Common myeloid progenitor, CD34-positive (primary cell): ENCODE data around the gene ZNF548.
"Not testable (repeated sequence)": the region's sequence is repeated elsewhere in the genome, so short reads cannot be mapped to it uniquely, and the experiment has no call there.

Source experiments
- CTCF ChIA-PET: fragments of 350-600 bp; sonication (Branson Sonifier 250); formaldehyde crosslinking; loops from one replicate; lab custom pipeline; 2021; ENCODE audit warnings: antibody characterized with exemption; lab: Charles Lee
- POLR2A ChIA-PET: fragments of 350-600 bp; sonication (Branson Sonifier 250); formaldehyde crosslinking; loops from one replicate; lab custom pipeline; 2021; ENCODE audit warnings: antibody characterized with exemption; lab: Charles Lee
- DNase-seq, 3 donors: peaks; one replicate each; pipeline versions ENCODE4 v3.0.0 to v3.0.0-alpha.2; 2013
- H3K27ac ChIP-seq, 2 experiments: 1 replicate in 1 of 2; 2 replicates in 1 of 2; pipeline ENCODE4 v1.7.0; 2013; ENCODE audit warnings: inconsistent platforms in 2 of 2, low read length in 2 of 2, mild to moderate bottlenecking in 2 of 2, low read depth in 1 of 2, moderate library complexity in 1 of 2; ENCODE audit not compliant: severe bottlenecking in 2 of 2, insufficient read depth in 1 of 2, poor library complexity in 1 of 2
- H3K27me3 ChIP-seq, 5 experiments: replicated peaks in 2 of 5; 1 replicate in 3 of 5; 2 replicates in 2 of 5; pipeline versions ENCODE4 v1.6.1 to v1.7.0; 2013; ENCODE audit warnings: low read length in 4 of 5, mild to moderate bottlenecking in 2 of 5, moderate library complexity in 2 of 5, inconsistent platforms in 1 of 5; ENCODE audit not compliant: insufficient read depth in 5 of 5, control insufficient read depth in 4 of 5
- H3K36me3 ChIP-seq, 4 experiments: 1 replicate in 2 of 4; 2 replicates in 2 of 4; pipeline versions ENCODE4 v1.6.1 to v1.7.0; 2013; ENCODE audit warnings: low read length in 3 of 4, control low read depth in 1 of 4, mild to moderate bottlenecking in 1 of 4; ENCODE audit not compliant: control insufficient read depth in 4 of 4, insufficient read depth in 4 of 4
- H3K4me1 ChIP-seq, 4 experiments: 1 replicate in 3 of 4; 2 replicates in 1 of 4; pipeline versions ENCODE4 v1.6.1 to v1.7.1; 2013; ENCODE audit warnings: low read length in 3 of 4, mild to moderate bottlenecking in 3 of 4, control low read depth in 1 of 4, inconsistent platforms in 1 of 4, moderate library complexity in 1 of 4; ENCODE audit not compliant: control insufficient read depth in 4 of 4, insufficient read depth in 4 of 4; ENCODE audit errors: control extremely low read depth in 1 of 4
- H3K4me3 ChIP-seq, 7 experiments: 1 replicate in 4 of 7; 2 replicates in 3 of 7; pipeline versions ENCODE4 v1.5.1 to v1.7.0; 2013; ENCODE audit warnings: mild to moderate bottlenecking in 7 of 7, low read length in 6 of 7, moderate library complexity in 6 of 7, inconsistent platforms in 2 of 7, low read depth in 2 of 7, control low read depth in 1 of 7; ENCODE audit not compliant: insufficient read depth in 4 of 7, control insufficient read depth in 1 of 7; ENCODE audit errors: extremely low read depth in 1 of 7
- H3K9me3 ChIP-seq, 5 experiments: 1 replicate in 4 of 5; 2 replicates in 1 of 5; pipeline versions ENCODE4 v1.6.1 to v1.7.1; 2013; ENCODE audit warnings: low read length in 4 of 5, mild to moderate bottlenecking in 2 of 5, inconsistent platforms in 1 of 5, low read depth in 1 of 5, moderate library complexity in 1 of 5; ENCODE audit not compliant: control insufficient read depth in 4 of 5, insufficient read depth in 2 of 5; ENCODE audit errors: control extremely low read depth in 1 of 5
- WGBS: methylation state at CpG from one replicate; pipeline ENCODE4 v1.1.5; 2013; ENCODE audit not compliant: insufficient coverage; 5-methylcytosine and 5-hydroxymethylcytosine counted together

Gene ZNF548

DNA sequence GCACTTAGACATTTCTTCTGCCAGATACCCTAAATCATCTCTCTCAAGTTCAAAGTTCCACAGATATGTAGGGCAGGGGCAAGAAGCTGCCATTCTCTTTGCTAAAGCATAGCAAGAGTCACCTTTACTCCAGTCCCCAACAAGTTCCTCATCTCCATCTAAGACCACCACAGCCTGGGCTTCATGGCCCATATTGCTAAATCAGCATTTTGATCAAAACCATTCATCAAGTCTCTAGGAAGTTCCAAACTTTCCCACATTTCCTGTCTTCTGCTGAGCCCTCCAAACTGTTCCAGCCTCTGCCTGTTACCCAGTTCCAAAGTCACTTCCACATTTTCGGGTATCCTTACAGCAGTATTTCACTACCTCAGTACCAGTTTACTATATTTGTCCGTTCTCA, 15.0 kb upstream of the ZNF548 start:
- Histone ChIP-seq H3K9me3 (peaks cover 2 to 56% (median 41%) of the 10 kb centered on the region in 5 experiments), H3K36me3 (peaks cover 28 to 73% (median 49%) of the 10 kb centered on the region in 4 experiments)
- POLR2A ChIA-PET, H3K4me3 ChIP-seq, H3K4me1 ChIP-seq, DNase-seq, CTCF ChIA-PET, H3K27me3 ChIP-seq, H3K27ac ChIP-seq: not testable (repeated sequence)
- 100% methylated on average over 1 of the region's 2 CpGs for WGBS

DNA sequence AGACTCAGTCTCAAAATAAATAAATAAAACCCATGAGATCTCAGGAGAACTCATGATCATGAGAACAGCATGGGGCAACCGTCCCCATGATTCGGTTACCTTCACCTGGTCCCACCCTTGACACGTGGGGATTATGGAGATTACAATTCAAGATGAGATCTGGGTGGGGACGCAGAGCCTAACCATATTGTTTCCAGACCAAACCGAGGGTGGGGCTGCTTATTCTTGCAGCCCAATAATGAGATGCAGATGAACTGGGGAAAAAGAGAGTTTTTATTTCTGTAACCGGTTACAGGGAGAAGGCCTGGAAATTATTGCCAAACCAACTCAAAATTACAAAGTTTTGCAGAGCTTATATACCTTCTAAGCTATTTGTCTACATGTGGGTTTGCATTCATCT, 13.5 kb upstream of the ZNF548 start:
- H3K9me3 ChIP-seq, result peaks cover 2 to 60% (median 44%) of the 10 kb centered on the region in 5 experiments
- POLR2A ChIA-PET, result no interaction called here
- no peaks in the 10 kb centered on the region for H3K27me3 ChIP-seq
- DNase-seq, result no peak
- 94% methylated on average over 4 of the region's 6 CpGs for WGBS
- peaks cover 28 to 73% (median 48%) of the 10 kb centered on the region in 4 experiments for H3K36me3 ChIP-seq
- no peak overlapping the region for H3K4me3 ChIP-seq
- H3K27ac ChIP-seq, result no peak overlapping the region
- no peaks in the 10 kb centered on the region for H3K4me1 ChIP-seq
- CTCF ChIA-PET, result no interaction called here

DNA sequence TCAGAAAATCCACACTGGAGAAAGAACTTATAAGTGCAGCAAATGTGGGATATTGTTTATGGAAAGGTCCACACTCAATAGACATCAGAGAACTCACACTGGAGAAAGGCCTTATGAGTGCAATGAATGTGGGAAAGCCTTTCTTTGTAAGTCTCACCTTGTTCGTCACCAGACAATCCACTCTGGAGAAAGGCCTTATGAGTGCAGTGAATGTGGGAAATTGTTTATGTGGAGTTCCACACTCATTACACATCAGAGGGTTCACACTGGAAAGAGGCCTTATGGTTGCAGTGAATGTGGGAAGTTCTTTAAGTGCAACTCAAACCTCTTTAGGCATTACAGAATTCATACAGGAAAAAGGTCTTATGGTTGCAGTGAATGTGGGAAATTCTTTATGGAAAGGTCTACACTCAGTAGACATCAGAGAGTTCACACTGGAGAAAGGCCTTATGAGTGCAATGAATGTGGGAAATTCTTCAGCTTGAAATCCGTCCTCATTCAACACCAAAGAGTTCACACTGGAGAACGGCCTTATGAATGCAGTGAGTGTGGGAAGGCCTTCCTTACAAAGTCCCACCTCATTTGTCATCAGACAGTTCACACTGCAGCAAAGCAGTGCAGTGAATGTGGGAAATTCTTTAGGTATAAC, 12.0 kb upstream of the ZNF548 start:
- H3K36me3 ChIP-seq, result peaks cover 20 to 58% (median 37%) of the 10 kb centered on the region in 4 experiments
- H3K27me3 ChIP-seq, result no peaks in the 10 kb centered on the region
- ChIA-PET CTCF (no interaction called here), POLR2A (no interaction called here)
- no peaks in the 10 kb centered on the region for H3K4me1 ChIP-seq
- no peak overlapping the region for H3K27ac ChIP-seq
- 100% methylated on average over 2 of the region's 3 CpGs for WGBS
- H3K4me3 ChIP-seq, result peak overlapping the region in 1 of 7 experiments; percentile 17
- no peak for DNase-seq
- peaks cover 2 to 58% (median 44%) of the 10 kb centered on the region in 5 experiments for H3K9me3 ChIP-seq

DNA sequence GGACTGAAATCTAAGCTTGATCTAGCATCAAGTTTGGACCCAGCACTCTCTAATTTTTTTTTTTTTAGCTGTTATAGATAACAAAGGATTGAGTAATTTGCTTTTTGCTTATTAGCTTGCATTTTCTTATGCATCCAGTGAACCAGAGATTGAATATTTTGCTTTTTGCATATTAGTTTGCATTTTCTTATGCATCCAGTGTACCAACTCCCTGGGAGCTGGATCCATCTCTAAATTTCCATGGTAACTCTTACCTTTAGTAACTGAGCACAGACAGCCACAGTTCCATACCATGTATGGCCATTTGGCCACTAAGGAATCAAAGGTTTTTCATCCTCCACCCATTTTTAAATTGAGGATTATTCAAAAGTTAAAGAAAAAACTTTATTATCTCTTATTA, 8.7 kb upstream of the ZNF548 start:
- no peak for DNase-seq
- Histone ChIP-seq H3K27ac (no peak overlapping the region), H3K4me3 (no peak overlapping the region), H3K9me3 (peaks cover 2 to 39% (median 30%) of the 10 kb centered on the region in 5 experiments), H3K27me3 (no peaks in the 10 kb centered on the region), H3K36me3 (peaks cover 17 to 27% (median 18%) of the 10 kb centered on the region in 4 experiments), H3K4me1 (no peaks in the 10 kb centered on the region)
- ChIA-PET CTCF (no interaction called here), POLR2A (no interaction called here)

DNA sequence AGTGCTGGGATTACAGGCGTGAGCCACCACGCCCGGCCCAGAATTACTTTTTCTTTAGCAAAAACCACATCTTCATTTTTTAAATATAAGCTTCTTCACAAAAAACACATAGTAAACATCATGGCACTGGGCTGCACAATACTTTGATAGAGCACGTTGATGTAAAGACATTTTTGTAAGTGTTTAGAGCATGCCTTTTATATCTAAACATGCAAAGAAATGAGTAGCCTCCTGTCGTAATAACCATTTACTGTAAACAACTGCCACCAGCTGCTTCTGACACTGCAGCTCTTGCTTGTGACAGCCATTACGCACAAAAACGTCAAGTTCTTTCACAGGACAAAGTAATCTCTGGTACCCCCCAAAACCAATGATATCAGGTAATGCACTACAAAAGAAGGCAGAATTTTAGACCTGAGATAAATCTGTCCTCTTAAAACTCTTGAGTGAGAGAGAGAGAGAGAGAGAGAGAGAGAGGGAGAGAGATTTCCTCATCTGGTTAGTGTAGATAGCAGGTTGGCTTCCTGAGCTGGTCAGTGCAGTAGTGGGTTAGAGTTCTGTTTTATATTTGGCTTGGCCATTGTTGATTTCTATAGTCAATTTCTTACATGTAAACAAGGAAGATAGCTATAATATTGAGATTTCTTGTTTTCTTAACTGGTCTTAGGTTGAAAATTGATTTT, 6.7 kb upstream of the ZNF548 start:
- ChIA-PET POLR2A (no interaction called here), CTCF (interaction anchor here (0.7 kb wide), 2 partner anchors 14 to 15 kb away, joined by 3 to 4 read pairs; no protein-coding TSS in a partner anchor)
- DNase-seq, result peak in 1 of 3 donors; percentile 26
- Histone ChIP-seq H3K9me3 (peaks cover 0 to 24% (median 12%) of the 10 kb centered on the region in 5 experiments), H3K4me3 (no peak overlapping the region), H3K27me3 (no peaks in the 10 kb centered on the region), H3K27ac (no peak overlapping the region), H3K4me1 (no peaks in the 10 kb centered on the region), H3K36me3 (peaks cover 3 to 8% (median 4%) of the 10 kb centered on the region in 4 experiments)
- 92% methylated on average over 2 of the region's 7 CpGs for WGBS

DNA sequence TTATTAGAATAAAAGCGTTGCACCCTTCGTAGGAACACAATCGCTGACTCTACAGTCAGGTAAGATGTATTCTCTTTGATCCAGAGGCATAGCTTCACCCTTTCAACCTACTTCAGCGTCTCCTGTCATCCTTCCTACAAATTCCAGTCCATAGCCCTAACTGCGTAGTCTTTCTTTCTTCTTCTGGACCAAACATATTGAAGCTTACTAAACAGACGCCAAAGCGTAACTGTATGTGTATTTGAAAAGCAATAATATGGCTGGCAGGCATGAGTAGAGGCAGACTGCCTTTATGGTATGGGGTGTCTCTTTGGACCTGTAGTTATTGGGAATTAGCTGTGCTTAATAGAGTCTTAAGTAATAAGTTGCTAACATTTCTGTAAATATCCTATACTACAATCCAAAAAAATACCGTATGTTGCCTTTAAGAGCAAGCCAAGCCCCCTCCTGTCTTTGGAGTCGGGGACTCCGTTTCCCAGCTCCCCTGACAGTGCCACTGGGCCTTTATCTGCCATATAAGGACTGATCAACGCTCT, 392 bp upstream of the ZNF548 start:
- WGBS, result 52% methylated on average over 8 of the region's 11 CpGs
- Histone ChIP-seq H3K27me3 (no peaks in the 10 kb centered on the region), H3K4me1 (peaks cover 2 to 17% (median 13%) of the 10 kb centered on the region in 4 experiments), H3K36me3 (peaks cover 2 to 14% (median 9%) of the 10 kb centered on the region in 4 experiments), H3K27ac (peak overlapping the region; percentile 40 to 79), H3K4me3 (peak overlapping the region in 6 of 7 experiments; percentile 41 to 94 (median 70)), H3K9me3 (peaks cover 0 to 6% (median 3%) of the 10 kb centered on the region in 5 experiments)
- DNase-seq, result no peak
- ChIA-PET POLR2A (interaction anchor here (0.6 kb wide), 1 partner anchor 204 kb away, joined by 5 read pairs; no protein-coding TSS in a partner anchor), CTCF (interaction anchor here (1.0 kb wide), 1 partner anchor 35 kb away, joined by 3 read pairs; no protein-coding TSS in a partner anchor)
